Transverse colon (tissue), 4 donors: Measurements from ENCODE around the gene TMOD1.

Experiments used
- POLR2A ChIP-seq: fragments of 450-650 bp; IDR thresholded peaks from one replicate; pipeline ENCODE4 v1.6.1; 2016; ENCODE audit warnings: antibody characterized with exemption, mild to moderate bottlenecking, moderate library complexity
- POLR2AphosphoS5 ChIP-seq, 3 donors: sonication (generic); formaldehyde crosslinking; IDR thresholded peaks; one replicate each; pipeline ENCODE4 v1.6.1; 2016; ENCODE audit warnings: antibody characterized with exemption in 3 of 3
- TF ChIP-seq, protein P1 (sequence below), 5 experiments: fragments of 200-600 bp in 3 of 5; fragments of 450-650 bp in 2 of 5; sonication (generic) in 3 of 5; IDR thresholded peaks; 1 replicate in 2 of 5; 2 replicates in 3 of 5; pipeline ENCODE4 v1.5.1; 2016 to 2017; ENCODE audit warnings: antibody characterized with exemption in 5 of 5, inconsistent platforms in 3 of 5, mild to moderate bottlenecking in 2 of 5, moderate library complexity in 1 of 5

GRCh38 chr9:97474372-97474925 is 27.0 kb upstream of the TMOD1 start:
- TF ChIP-seq, protein P1, sequence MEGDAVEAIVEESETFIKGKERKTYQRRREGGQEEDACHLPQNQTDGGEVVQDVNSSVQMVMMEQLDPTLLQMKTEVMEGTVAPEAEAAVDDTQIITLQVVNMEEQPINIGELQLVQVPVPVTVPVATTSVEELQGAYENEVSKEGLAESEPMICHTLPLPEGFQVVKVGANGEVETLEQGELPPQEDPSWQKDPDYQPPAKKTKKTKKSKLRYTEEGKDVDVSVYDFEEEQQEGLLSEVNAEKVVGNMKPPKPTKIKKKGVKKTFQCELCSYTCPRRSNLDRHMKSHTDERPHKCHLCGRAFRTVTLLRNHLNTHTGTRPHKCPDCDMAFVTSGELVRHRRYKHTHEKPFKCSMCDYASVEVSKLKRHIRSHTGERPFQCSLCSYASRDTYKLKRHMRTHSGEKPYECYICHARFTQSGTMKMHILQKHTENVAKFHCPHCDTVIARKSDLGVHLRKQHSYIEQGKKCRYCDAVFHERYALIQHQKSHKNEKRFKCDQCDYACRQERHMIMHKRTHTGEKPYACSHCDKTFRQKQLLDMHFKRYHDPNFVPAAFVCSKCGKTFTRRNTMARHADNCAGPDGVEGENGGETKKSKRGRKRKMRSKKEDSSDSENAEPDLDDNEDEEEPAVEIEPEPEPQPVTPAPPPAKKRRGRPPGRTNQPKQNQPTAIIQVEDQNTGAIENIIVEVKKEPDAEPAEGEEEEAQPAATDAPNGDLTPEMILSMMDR (IDR thresholded peaks at IDR 0.05): no peak
- no peak for TF ChIP-seq POLR2AphosphoS5 (IDR thresholded peaks at IDR 0.05)
- no peak for TF ChIP-seq POLR2A
